ENCODE data around the gene SLC25A47.

GRCh38 chr14:100333311-100333710, 10.2 kb downstream of the SLC25A47 start:
- TF ChIP-seq CTCF (IDR thresholded peaks at IDR 0.05) (no peak), POLR2AphosphoS5 (IDR thresholded peaks at IDR 0.05) (no peak)

Measured in breast epithelium (tissue), 3 donors.